Suppressor macrophage (primary cell): Measurements from ENCODE around the gene GNB2.
"Not testable (repeated sequence)": the region's sequence is repeated elsewhere in the genome, so short reads cannot be mapped to it uniquely, and the experiment has no call there.

Experiments
- DNase-seq, 4 experiments: peaks; one replicate each; pipeline ENCODE4 v3.0.0-alpha.2; 2020 to 2022

Gene GNB2

DNA sequence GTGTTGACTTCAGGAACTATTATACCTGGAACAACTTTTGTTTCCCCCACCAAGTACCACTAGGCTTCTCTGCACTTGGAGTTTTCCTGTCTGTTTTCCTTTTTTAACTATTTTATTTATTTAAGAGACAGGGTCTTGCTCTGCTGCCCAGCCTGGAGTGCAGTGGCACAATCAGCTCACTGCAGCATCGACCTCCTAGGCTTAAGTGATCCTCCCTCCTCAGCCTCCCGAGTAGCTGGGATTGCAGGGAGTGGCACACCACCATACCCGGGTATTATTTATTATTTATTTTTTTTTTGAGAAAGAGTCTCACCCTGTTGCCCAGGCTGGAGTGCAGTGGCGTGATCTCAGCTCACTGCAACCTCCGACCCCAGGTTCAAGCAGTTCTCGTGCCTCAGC, 22.6 kb downstream of the GNB2 start:
- DNase-seq: no peak

DNA sequence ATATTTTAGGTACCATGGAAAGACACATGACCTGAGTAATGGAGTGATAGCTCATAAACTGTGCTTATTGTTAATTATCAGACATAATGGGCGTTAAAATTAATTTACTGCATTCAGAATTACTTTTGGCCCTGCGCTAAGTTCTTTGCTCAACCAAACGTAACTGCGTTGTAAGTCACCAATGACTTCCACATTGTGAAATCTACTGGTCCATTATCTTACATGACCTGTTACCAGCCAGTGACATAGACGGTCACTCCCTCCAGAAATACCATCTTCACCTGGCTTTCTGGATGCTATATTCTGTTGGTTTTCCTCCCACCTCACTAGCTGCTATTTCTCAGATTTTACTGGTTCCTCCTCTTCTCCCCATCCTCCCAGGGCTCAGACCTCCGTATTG, 25.5 kb downstream of the GNB2 start:
- no peak for DNase-seq

GRCh38 chr7:100701089-100701488, 27.5 kb downstream of the GNB2 start:
- not testable (repeated sequence) for DNase-seq

DNA sequence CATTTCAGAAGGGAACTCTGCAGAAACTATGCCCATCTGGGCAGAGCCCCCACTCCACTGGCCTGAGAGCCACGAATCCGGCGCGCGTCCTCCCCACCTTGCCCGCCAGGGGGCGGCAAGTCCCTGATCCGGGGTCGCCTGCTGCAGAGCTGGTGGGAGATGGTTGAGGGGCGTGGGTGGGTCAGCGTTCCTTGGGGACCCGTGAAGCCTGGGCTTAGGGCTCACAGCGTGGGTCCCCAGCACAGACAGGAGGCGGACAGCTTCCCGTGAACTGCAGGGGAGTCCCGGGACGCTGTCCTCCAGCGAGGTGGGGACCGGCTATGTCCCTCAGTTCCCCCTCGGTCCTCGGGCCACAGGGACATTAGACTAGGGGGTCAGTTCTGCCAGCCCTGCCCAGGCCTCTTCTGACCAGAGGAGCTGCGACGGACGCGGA, 31.8 kb downstream of the GNB2 start:
- DNase-seq: peak; percentile 77 to 90 (median 84)

- peak; percentile 99 to 100 (median 100) for DNase-seq
Measured at GRCh38 chr7:100705753-100706671, 32.5 kb downstream of the GNB2 start, which contains the start of gene POP7. Gene POP7, plus strand, starts transcription at chr7:100706121. Its CDS starts 710 bp downstream, at chr7:100706831.

- no peak for DNase-seq
Measured at GRCh38 chr7:100706672-100707311, 33.3 kb downstream of the GNB2 start.

GRCh38 chr7:100708395-100708794, 34.9 kb downstream of the GNB2 start:
- DNase-seq: peak in 2 of 4 experiments; percentile 28 to 41

DNA sequence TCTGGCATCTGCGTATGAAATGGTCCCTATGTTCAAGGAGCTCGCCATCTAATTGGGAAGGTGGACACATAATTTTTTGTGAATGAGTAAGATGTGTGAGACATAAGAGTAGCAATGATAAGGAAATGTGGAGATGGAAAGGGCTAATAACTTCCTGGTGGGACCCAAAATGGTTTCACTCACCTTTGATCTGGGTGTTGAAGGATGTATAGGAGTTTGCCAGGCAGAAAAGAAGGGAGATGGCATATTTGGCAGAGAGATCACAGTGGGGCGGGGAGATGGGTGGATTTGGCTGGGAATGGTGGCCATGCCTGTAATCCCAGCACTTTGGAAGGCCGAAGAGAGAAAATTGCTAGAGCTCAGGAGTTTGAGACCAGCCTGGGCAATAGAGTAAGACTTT, 36.9 kb downstream of the GNB2 start:
- no peak for DNase-seq

DNA sequence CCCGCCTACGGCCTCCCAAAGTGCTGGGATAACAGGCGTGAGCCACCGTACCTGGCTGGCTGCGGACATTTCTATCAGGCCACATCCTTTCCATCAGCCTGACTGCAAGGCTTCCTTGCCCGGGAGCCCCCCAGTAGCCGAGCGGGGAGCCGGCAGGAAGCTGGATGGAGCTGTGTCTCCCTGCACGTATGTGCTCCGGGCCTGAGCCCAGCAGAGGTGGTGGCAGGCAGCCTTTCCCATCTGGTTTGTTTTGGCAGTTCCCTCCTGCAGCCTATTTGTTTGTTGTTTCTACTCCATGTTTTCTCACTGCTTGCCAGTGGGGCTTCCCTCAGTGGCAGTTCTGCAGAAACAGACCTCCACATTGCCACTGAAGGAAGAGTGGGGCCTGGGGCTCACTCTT, 37.8 kb downstream of the GNB2 start:
- no peak for DNase-seq

DNA sequence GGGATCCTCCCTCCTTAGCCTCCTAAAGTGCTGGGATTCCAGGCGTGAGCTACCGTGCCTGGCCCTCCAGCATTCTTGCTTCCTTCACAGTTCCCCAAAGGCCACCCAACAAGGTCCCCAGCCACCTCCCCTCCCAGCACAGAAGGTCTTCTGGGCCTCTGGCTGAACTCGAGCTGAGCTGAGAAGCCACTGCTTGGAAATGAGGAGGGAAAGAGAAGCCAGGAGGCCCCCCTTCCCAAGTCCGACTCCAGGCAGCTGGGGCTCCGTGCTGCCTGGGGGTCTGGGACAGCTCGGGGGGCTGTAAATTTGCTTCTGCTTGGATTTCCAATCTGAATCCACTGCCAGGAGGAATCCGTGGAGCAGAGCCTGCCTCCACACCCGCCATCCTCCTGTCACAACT, 41.2 kb downstream of the GNB2 start:
- no peak for DNase-seq

GRCh38 chr7:100717073-100717472, 43.5 kb downstream of the GNB2 start:
- DNase-seq: not testable (repeated sequence)

DNA sequence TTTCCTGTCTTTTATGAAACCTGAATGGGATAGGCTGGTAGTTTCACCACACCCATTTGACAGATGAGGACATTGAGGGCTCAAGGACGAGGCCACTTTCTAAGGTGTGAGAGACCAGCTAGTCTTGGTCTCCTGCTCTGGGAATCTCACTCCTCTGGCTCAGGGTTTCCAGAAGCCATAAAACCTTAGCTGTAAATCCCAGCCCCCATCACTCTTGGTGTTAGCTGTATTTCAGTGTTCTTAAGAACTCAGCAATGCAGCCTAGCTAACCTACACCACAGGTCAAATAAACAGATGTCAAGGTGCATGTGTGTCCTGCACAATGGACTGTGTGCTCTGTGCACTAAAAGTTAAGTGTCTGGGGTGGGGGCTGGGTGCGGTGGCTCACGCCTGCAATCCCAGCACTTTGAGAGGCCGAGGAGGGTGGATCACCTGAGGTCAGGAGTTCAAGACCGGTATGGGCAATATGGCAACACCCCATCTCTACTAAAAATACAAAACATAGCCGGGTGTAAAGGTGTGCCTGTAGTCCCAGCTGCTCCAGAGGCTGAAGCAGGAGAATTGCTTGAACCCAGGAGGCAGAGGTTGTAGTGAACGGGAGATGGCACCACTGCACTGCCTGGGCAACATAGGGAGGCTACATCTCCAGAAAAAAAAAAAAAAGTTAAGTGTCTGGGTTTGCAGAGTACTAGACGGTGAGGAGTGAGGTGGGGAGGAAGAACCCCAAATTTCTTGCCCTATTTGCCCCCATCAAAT, 46.2 kb downstream of the GNB2 start:
- no peak for DNase-seq

DNA sequence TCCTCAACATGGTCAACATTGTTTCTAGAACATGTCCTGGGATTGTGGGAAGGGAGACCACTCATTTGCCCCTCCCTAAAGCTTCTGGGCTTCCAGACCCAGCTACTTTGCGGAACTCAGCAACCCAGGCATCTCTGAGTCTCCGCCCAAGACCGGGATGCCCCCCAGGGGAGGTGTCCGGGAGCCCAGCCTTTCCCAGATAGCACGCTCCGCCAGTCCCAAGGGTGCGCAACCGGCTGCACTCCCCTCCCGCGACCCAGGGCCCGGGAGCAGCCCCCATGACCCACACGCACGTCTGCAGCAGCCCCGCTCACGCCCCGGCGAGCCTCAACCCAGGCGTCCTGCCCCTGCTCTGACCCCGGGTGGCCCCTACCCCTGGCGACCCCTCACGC, 46.7 kb downstream of the GNB2 start, which contains the start of gene EPO:
EPO (plus strand) TSS at position 190 of the 392 bp plus-strand sequence. CDS start 513 bp downstream, outside the sequence.
- DNase-seq: no peak

DNA sequence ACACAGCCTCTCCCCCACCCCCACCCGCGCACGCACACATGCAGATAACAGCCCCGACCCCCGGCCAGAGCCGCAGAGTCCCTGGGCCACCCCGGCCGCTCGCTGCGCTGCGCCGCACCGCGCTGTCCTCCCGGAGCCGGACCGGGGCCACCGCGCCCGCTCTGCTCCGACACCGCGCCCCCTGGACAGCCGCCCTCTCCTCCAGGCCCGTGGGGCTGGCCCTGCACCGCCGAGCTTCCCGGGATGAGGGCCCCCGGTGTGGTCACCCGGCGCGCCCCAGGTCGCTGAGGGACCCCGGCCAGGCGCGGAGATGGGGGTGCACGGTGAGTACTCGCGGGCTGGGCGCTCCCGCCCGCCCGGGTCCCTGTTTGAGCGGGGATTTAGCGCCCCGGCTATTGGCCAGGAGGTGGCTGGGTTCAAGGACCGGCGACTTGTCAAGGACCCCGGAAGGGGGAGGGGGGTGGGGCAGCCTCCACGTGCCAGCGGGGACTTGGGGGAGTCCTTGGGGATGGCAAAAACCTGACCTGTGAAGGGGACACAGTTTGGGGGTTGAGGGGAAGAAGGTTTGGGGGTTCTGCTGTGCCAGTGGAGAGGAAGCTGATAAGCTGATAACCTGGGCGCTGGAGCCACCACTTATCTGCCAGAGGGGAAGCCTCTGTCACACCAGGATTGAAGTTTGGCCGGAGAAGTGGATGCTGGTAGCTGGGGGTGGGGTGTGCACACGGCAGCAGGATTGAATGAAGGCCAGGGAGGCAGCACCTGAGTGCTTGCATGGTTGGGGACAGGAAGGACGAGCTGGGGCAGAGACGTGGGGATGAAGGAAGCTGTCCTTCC, 47.3 kb downstream of the GNB2 start:
- no peak for DNase-seq

DNA sequence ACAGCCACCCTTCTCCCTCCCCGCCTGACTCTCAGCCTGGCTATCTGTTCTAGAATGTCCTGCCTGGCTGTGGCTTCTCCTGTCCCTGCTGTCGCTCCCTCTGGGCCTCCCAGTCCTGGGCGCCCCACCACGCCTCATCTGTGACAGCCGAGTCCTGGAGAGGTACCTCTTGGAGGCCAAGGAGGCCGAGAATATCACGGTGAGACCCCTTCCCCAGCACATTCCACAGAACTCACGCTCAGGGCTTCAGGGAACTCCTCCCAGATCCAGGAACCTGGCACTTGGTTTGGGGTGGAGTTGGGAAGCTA, 47.9 kb downstream of the GNB2 start:
- no peak for DNase-seq

- DNase-seq: no peak
Measured at GRCh38 chr7:100722480-100723212, 49.1 kb downstream of the GNB2 start.

DNA sequence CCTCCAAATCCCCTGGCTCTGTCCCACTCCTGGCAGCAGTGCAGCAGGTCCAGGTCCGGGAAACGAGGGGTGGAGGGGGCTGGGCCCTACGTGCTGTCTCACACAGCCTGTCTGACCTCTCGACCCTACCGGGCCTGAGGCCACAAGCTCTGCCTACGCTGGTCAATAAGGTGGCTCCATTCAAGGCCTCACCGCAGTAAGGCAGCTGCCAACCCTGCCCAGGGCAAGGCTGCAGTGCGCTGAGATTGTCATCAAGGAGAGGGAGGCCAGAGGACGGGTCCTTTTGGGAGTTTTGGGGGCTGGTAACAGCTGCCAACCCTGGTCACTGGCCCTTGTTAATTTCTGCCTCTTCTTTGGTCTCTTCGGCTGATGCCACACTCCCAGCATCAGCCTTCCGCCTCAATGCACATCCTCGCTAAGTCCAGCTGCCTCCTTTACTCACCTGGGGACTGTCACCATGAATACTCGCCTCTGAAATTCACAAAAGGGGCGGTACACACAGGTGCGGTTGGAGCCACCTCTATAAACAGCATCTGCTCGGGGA, 50.3 kb downstream of the GNB2 start:
- no peak for DNase-seq

- not testable (repeated sequence) for DNase-seq
Measured at GRCh38 chr7:100724364-100724763, 50.8 kb downstream of the GNB2 start.

- DNase-seq: no peak
Measured at GRCh38 chr7:100726996-100727761, 53.6 kb downstream of the GNB2 start.

- DNase-seq: no peak
Measured at GRCh38 chr7:100728196-100728595, 54.7 kb downstream of the GNB2 start.
